NCI-H345 (cell line): Measurements from ENCODE around the gene ALPG.
"Not testable (repeated sequence)": the region's sequence is repeated elsewhere in the genome, so short reads cannot be mapped to it uniquely, and the experiment has no call there.

Experiments
- DNase-seq: peaks from one replicate; lab custom pipeline; 2025; lab: John Stamatoyannopoulos, UW

Gene ALPG

GRCh38 chr2:232406556-232407310 lies at the start of gene ALPG:
TSS of gene ALPG (plus strand) at chr2:232406844. CDS start at chr2:232406895, 51 bp downstream.
- no peak for DNase-seq

- no peak for DNase-seq
These were observed 45.0 kb upstream of the ALPG start for GRCh38 chr2:232361646-232362045.

GRCh38 chr2:232362174-232362900 lies 44.3 kb upstream of the ALPG start:
- DNase-seq, result peak; percentile 75

- not testable (repeated sequence) for DNase-seq
These were observed 43.4 kb upstream of the ALPG start for GRCh38 chr2:232363064-232363783.

GRCh38 chr2:232363784-232364615 lies 42.6 kb upstream of the ALPG start:
- no peak for DNase-seq

GRCh38 chr2:232364806-232365594 lies 41.6 kb upstream of the ALPG start:
- DNase-seq, result not testable (repeated sequence)

GRCh38 chr2:232365621-232366321 lies 40.9 kb upstream of the ALPG start:
- peak; percentile 24 for DNase-seq

GRCh38 chr2:232366461-232366860 lies 40.2 kb upstream of the ALPG start:
- not testable (repeated sequence) for DNase-seq

- DNase-seq, result no peak
These were observed 39.6 kb upstream of the ALPG start for GRCh38 chr2:232367016-232367415.

- peak; percentile 10 for DNase-seq
These were observed 38.9 kb upstream of the ALPG start for GRCh38 chr2:232367591-232368233.

- DNase-seq, result no peak
These were observed 38.3 kb upstream of the ALPG start for GRCh38 chr2:232368311-232368731.

- DNase-seq, result no peak
These were observed 37.3 kb upstream of the ALPG start for GRCh38 chr2:232369126-232369951.

- not testable (repeated sequence) for DNase-seq
These were observed 36.6 kb upstream of the ALPG start for GRCh38 chr2:232370007-232370406.

GRCh38 chr2:232372231-232373208 lies 34.1 kb upstream of the ALPG start:
- no peak for DNase-seq

GRCh38 chr2:232374356-232374755 lies 32.3 kb upstream of the ALPG start:
- DNase-seq, result no peak

GRCh38 chr2:232375164-232375563 lies 31.5 kb upstream of the ALPG start:
- DNase-seq, result no peak

GRCh38 chr2:232376260-232376659 lies 30.4 kb upstream of the ALPG start:
- DNase-seq, result no peak

GRCh38 chr2:232376713-232377112 lies 29.9 kb upstream of the ALPG start:
- no peak for DNase-seq
